ENCODE measurements around the gene ANTXRL.
"Not testable (repeated sequence)": the region's sequence is repeated elsewhere in the genome, so short reads cannot be mapped to it uniquely, and the experiment has no call there.

DNA sequence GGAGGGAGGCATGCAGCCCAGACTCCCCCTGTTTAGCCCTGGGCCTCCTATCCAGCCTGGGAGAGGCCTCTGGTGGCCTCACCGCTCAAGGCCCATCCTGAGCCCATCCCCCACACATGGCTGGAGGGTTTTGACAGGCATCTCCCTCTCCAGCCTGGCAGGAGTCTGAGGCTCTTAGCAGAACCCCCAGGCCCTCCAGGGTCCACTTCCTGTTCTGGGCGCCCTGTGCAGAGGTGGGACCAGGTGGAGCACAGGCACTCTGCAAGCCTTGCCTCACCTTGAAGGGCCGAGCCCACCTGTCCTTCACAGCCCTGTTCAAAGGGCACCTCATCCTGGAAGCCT is 13.5 kb downstream of the ANTXRL start:
- TF ChIP-seq, protein P1, sequence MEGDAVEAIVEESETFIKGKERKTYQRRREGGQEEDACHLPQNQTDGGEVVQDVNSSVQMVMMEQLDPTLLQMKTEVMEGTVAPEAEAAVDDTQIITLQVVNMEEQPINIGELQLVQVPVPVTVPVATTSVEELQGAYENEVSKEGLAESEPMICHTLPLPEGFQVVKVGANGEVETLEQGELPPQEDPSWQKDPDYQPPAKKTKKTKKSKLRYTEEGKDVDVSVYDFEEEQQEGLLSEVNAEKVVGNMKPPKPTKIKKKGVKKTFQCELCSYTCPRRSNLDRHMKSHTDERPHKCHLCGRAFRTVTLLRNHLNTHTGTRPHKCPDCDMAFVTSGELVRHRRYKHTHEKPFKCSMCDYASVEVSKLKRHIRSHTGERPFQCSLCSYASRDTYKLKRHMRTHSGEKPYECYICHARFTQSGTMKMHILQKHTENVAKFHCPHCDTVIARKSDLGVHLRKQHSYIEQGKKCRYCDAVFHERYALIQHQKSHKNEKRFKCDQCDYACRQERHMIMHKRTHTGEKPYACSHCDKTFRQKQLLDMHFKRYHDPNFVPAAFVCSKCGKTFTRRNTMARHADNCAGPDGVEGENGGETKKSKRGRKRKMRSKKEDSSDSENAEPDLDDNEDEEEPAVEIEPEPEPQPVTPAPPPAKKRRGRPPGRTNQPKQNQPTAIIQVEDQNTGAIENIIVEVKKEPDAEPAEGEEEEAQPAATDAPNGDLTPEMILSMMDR (IDR thresholded peaks at IDR 0.05), result not testable (repeated sequence)
- TF ChIP-seq POLR2A (IDR thresholded peaks at IDR 0.05), result not testable (repeated sequence)

Data from lower leg skin (tissue), 3 donors.